ENCODE data around the gene TLN1. TPM values are rescaled to one million over a fixed set of nuclear protein-coding genes. Genes with fewer than 3 reads are reported as not detected.

The TLN1 gene
- total and polyA plus RNA-seq, 10 of the 15 experiments (the other 5 are each of a cell fraction or from before 2014, with no cell fraction given) = 11.6 to 305 (median 71.9) TPM

GRCh38 chr9:35748858-35749514, 17.0 kb upstream of the TLN1 start, which contains the start of the genes GBA2 and RGP1:
Gene GBA2 (minus strand): TSS chr9:35749228. CDS start chr9:35748704, 524 bp downstream.
Gene RGP1 (plus strand): TSS chr9:35749287. CDS start chr9:35749756, 469 bp downstream.
- Histone ChIP-seq H3K79me2 (ENCODE audit: control insufficient read depth, insufficient read depth, low read length) (peaks cover 49% of the 10 kb centered on the region), H3K9me3 (replicated peaks; ENCODE audit: control insufficient read depth, insufficient read depth, low read length) (no peaks in the 10 kb centered on the region), H4K20me1 (ENCODE audit: control insufficient read depth, insufficient read depth) (no peaks in the 10 kb centered on the region; the same call in 1 of the 2 replicates), H2AFZ (ENCODE audit: control insufficient read depth, low read depth, low read length) (peak within 1 kb of the TSS; percentile 87), H3K27me3 (replicated peaks in 1 of 2; ENCODE audit: control insufficient read depth in 2 of 2, insufficient read depth in 2 of 2, low read length in 1 of 2) (no peaks in the 10 kb centered on the region), H3K9ac (ENCODE audit: control insufficient read depth, insufficient read depth, low read length) (peak within 1 kb of the TSS; percentile 82), H3K4me3 (peak within 1 kb of the TSS; percentile 99), H3K36me3 (ENCODE audit: control insufficient read depth in 2 of 2, insufficient read depth in 2 of 2, low read length in 1 of 2) (peaks cover 7 to 25% of the 10 kb centered on the region in 2 experiments), H3K27ac (ENCODE audit: control insufficient read depth, insufficient read depth) (peak within 1 kb of the TSS; percentile 75), H3K4me1 (ENCODE audit: control insufficient read depth, insufficient read depth, low read length) (peaks cover 4% of the 10 kb centered on the region), H3K4me2 (ENCODE audit: control insufficient read depth, insufficient read depth) (peak within 1 kb of the TSS; percentile 91)
- FAIRE-seq = no peak
- POLR2A ChIA-PET = interaction anchor here (0.6 to 6.2 kb wide), 17 partner anchors 8 to 678 kb away, joined by 3 to 70 read pairs (median 4); partner anchors contain the start of genes ARHGEF39, CCDC107, CREB3 and HINT2
- under 1% methylated on average over 65 of the region's 69 CpGs for WGBS (ENCODE audit: insufficient coverage, insufficient replicate concordance, low lambda C conversion rate, missing lambda C conversion rate)
- CTCF ChIA-PET = interaction anchor here (0.7 to 9.5 kb wide), 19 partner anchors 8 to 145 kb away, joined by 3 to 147 read pairs (median 6); partner anchors contain the start of genes ARHGEF39, CCDC107, CREB3 and HINT2
- in situ Hi-C loops (cut with MboI) (no loop called here), intact Hi-C loops (cut with micrococcal nuclease; ENCODE audit: unreplicated experiment) (loop anchor here (1.0 kb wide), 2 partner anchors 13 to 17 kb away; partner anchors contain the start of genes CREB3 and TLN1)
- no TSS peak for BruUV-seq (replicated peaks)
- peak; percentile 93 for ATAC-seq
- SMC1A ChIA-PET (ENCODE audit: uncharacterized antibody, unreplicated experiment) = interaction anchor here (0.8 to 4.1 kb wide), 13 partner anchors 10 to 133 kb away, joined by 3 to 39 read pairs (median 5); partner anchors contain the start of genes CCDC107, CREB3, SIT1 and SPAG8
- RAD21 ChIA-PET (ENCODE audit: unreplicated experiment) = interaction anchor here (0.7 to 5.0 kb wide), 19 partner anchors 8 to 145 kb away, joined by 3 to 74 read pairs (median 4); partner anchors contain the start of genes CREB3, FAM221B, SPAG8 and TLN1
- no peak for DNase-seq (ENCODE audit: low read depth, low spot score)
- no peak for TF ChIP-seq IRF3 (IDR thresholded peaks at IDR 0.05)
- TF ChIP-seq MEF2A (IDR thresholded peaks at IDR 0.05; ENCODE audit: insufficient read depth, low read depth, low read length) = no peak
- TF ChIP-seq SIX5 (IDR thresholded peaks at IDR 0.05; ENCODE audit: low read depth, low read length, severe bottlenecking) = no peak
- peak; percentile 20; the same call in 1 of the 2 replicates for TF ChIP-seq RELB (IDR thresholded peaks at IDR 0.05; ENCODE audit: low read depth)
- no peak for TF ChIP-seq YBX1 (IDR thresholded peaks at IDR 0.05)
- no peak for TF ChIP-seq MTA3 (IDR thresholded peaks at IDR 0.05; ENCODE audit: borderline replicate concordance, low read length)
- TF ChIP-seq MTA2 (IDR thresholded peaks at IDR 0.05; ENCODE audit: low read depth) = no peak
- no peak for TF ChIP-seq EED (IDR thresholded peaks at IDR 0.05; ENCODE audit: low read depth)
- TF ChIP-seq KDM1A (IDR thresholded peaks at IDR 0.05; ENCODE audit: borderline replicate concordance) = no peak
- no peak for TF ChIP-seq PKNOX1 (IDR thresholded peaks at IDR 0.05)
- TF ChIP-seq CBX5 (IDR thresholded peaks at IDR 0.05; ENCODE audit: low read depth) = no peak
- TF ChIP-seq ZSCAN29 (IDR thresholded peaks at IDR 0.05) = 0 out of 2 replicates have a peak, but pooled peaks have one; percentile 49
- no peak for TF ChIP-seq ZNF274 (IDR thresholded peaks at IDR 0.05; ENCODE audit: insufficient read depth, insufficient read length)
- TF ChIP-seq CREB1 (IDR thresholded peaks at IDR 0.05; ENCODE audit: low read depth) = peak; percentile 44
- TF ChIP-seq SPI1 (IDR thresholded peaks at IDR 0.05; ENCODE audit: borderline replicate concordance, insufficient read depth, low read depth, low read length) = peak; percentile 21; the same call in 1 of the 2 replicates
- TF ChIP-seq POLR2AphosphoS2 (IDR thresholded peaks at IDR 0.05; ENCODE audit: low read depth, low read length) = no peak; the same call in 1 of the 2 replicates
- TF ChIP-seq GATAD2B (conservative IDR thresholded peaks at IDR 0.05; ENCODE audit: low read depth) = peak; percentile 98
- TF ChIP-seq NFIC (IDR thresholded peaks at IDR 0.05; ENCODE audit: low read depth, low read length) = no peak
- TF ChIP-seq TARDBP (IDR thresholded peaks at IDR 0.05; ENCODE audit: borderline replicate concordance) = no peak
- TF ChIP-seq ASH2L (IDR thresholded peaks at IDR 0.05; ENCODE audit: borderline replicate concordance, low read depth) = peak; percentile 93; the same call in 1 of the 2 replicates
